ENCODE data around the gene RBM10. TPM values are rescaled to one million over a fixed set of nuclear protein-coding genes. Genes with fewer than 3 reads are reported as not detected.

The RBM10 gene
- total and polyA plus RNA-seq, 9 of the 15 experiments (the other 6 are each of a cell fraction or from before 2014, with no cell fraction given), result 1.1 to 61.7 (median 31.5) TPM

GRCh38 chrX:47218280-47218919 lies 73.4 kb downstream of the RBM10 start, which contains the start of gene CDK16 (continued):
- TF ChIP-seq, protein P1, sequence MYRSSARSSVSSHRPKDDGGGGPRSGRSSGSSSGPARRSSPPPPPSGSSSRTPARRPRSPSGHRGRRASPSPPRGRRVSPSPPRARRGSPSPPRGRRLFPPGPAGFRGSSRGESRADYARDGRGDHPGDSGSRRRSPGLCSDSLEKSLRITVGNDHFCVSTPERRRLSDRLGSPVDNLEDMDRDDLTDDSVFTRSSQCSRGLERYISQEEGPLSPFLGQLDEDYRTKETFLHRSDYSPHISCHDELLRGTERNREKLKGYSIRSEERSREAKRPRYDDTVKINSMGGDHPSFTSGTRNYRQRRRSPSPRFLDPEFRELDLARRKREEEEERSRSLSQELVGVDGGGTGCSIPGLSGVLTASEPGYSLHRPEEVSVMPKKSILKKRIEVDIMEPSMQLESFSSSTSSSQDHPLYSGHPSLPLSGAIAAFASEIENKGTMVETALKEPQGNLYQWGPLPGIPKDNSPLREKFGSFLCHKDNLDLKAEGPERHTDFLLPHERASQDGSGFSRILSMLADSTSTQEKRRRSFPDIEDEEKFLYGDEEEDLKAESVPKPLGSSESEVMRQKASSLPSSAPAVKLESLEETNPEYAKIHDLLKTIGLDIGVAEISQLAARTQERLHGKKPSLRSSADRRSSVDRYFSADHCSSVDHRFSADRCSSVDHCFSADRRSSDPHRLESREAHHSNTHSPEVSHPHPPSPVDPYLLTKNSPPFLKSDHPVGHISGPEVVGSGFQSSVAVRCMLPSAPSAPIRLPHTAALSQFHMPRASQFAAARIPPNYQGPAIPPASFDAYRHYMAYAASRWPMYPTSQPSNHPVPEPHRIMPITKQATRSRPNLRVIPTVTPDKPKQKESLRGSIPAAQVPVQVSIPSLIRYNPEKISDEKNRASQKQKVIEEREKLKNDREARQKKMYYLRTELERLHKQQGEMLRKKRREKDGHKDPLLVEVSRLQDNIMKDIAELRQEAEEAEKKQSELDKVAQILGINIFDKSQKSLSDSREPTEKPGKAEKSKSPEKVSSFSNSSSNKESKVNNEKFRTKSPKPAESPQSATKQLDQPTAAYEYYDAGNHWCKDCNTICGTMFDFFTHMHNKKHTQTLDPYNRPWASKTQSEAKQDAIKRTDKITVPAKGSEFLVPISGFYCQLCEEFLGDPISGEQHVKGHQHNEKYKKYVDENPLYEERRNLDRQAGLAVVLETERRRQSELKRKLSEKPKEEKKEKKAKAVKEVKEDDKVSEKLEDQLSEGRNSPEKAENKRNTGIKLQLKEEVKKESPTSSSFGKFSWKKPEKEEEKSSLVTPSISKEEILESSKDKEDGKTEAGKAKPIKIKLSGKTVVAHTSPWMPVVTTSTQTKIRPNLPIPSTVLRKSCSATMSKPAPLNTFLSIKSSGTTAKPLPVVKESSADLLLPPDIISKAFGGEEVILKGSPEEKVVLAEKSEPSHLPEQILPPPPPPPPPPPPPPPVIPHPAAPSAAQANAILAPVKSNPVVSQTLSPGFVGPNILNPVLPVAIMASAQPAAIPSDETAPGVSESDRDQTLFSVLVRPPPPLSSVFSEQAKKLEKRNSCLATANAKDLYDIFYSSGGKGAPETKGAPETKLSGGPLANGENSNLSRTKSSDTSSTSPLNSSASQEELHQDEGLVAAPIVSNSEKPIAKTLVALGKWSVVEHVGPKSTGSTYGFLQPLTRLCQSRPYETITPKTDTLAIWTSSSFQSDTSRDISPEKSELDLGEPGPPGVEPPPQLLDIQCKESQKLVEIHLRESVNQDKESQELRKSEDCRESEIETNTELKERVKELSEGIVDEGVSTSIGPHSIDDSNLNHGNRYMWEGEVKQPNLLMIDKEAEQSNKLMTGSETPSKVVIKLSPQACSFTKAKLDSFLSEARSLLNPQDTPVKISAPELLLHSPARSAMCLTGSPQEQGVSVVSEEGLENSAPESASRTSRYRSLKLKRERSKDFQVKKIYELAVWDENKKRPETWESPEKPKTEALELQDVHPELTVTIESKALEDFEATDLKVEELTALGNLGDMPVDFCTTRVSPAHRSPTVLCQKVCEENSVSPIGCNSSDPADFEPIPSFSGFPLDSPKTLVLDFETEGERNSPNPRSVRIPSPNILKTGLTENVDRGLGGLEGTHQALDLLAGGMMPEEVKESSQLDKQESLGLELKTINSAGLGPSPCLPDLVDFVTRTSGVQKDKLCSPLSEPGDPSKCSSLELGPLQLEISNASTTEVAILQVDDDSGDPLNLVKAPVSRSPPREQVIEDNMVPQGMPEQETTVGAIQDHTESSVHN (IDR thresholded peaks at IDR 0.05; ENCODE audit: borderline replicate concordance in 1 of 2, low read depth in 1 of 2), result no peak
- no peak for TF ChIP-seq ZFP91 (CRISPR knock-in tag; IDR thresholded peaks at IDR 0.05)
- TF ChIP-seq DEAF1 (CRISPR knock-in tag; IDR thresholded peaks at IDR 0.05), result no peak
- TF ChIP-seq ZNF311 (CRISPR knock-in tag; IDR thresholded peaks at IDR 0.05), result no peak
- peak; percentile 83 for TF ChIP-seq ARID4B (CRISPR knock-in tag; IDR thresholded peaks at IDR 0.05)
- TF ChIP-seq PTTG1 (tag; IDR thresholded peaks at IDR 0.05; ENCODE audit: low read depth), result no peak
- TF ChIP-seq HNRNPL (IDR thresholded peaks at IDR 0.05; ENCODE audit: low read depth, low read length), result no peak
- TF ChIP-seq HNRNPK (IDR thresholded peaks at IDR 0.05; ENCODE audit: low read depth, low read length, poor library complexity, severe bottlenecking), result no peak
- no peak for TF ChIP-seq ELF1 (tag; IDR thresholded peaks at IDR 0.05)
- TF ChIP-seq MTF1 (CRISPR knock-in tag; IDR thresholded peaks at IDR 0.05; ENCODE audit: borderline replicate concordance), result no peak
